HEK293T (cell line): ENCODE data around the gene ZFP42.

Experiments
- CTCF ChIA-PET: fragments of 350-600 bp; formaldehyde crosslinking; extraction: SDS; loops from one replicate; lab custom pipeline; 2021; ENCODE audit warnings: antibody characterized with exemption, inconsistent platforms; lab: Yijun Ruan, JAX
- POLR2A ChIA-PET: fragments of 350-600 bp; formaldehyde crosslinking; extraction: SDS; loops from one replicate; lab custom pipeline; 2020; ENCODE audit warnings: antibody characterized with exemption, inconsistent platforms; lab: Yijun Ruan, JAX
- DNase-seq: peaks from one replicate; pipeline ENCODE4 v3.0.0; 2012; ENCODE audit warnings: mixed read lengths; ENCODE audit errors: extremely low spot score
- ARNT ChIP-seq: fragments of 450-650 bp; IDR thresholded peaks from 2 replicates; pipeline ENCODE4 v1.6.1; 2017; ENCODE audit warnings: mild to moderate bottlenecking
- BHLHE40 ChIP-seq: fragments of 450-650 bp; IDR thresholded peaks from 2 replicates; pipeline ENCODE4 v1.6.1; 2016; ENCODE audit warnings: mild to moderate bottlenecking, moderate library complexity, borderline replicate concordance
- CTBP1 ChIP-seq: fragments of 450-650 bp; IDR thresholded peaks from 2 replicates; pipeline ENCODE4 v1.6.1; 2016; ENCODE audit warnings: borderline replicate concordance
- ELF4 ChIP-seq: fragments of 450-650 bp; IDR thresholded peaks from 2 replicates; pipeline ENCODE4 v1.6.1; 2017; ENCODE audit warnings: antibody characterized with exemption
- FOXA1 ChIP-seq: fragments of 450-650 bp; IDR thresholded peaks from 2 replicates; pipeline ENCODE4 v1.6.1; 2016; ENCODE audit warnings: mild to moderate bottlenecking
- FOXK2 ChIP-seq: fragments of 450-650 bp; IDR thresholded peaks from 2 replicates; pipeline ENCODE4 v1.6.1; 2016; ENCODE audit warnings: mild to moderate bottlenecking
- FOXM1 ChIP-seq: fragments of 450-650 bp; IDR thresholded peaks from 2 replicates; pipeline ENCODE4 v1.6.1; 2017; ENCODE audit warnings: mild to moderate bottlenecking, borderline replicate concordance
- HDGF ChIP-seq: fragments of 450-650 bp; IDR thresholded peaks from 2 replicates; pipeline ENCODE4 v1.6.1; 2017; ENCODE audit warnings: antibody characterized with exemption, borderline replicate concordance
- L3MBTL2 ChIP-seq: fragments of 450-650 bp; conservative IDR thresholded peaks from 2 replicates; pipeline ENCODE4 v1.6.1; 2016; ENCODE audit warnings: mild to moderate bottlenecking
- LEF1 ChIP-seq: fragments of 450-650 bp; IDR thresholded peaks from 2 replicates; pipeline ENCODE4 v1.6.1; 2017; ENCODE audit warnings: mild to moderate bottlenecking, borderline replicate concordance
- NFRKB ChIP-seq: fragments of 450-650 bp; IDR thresholded peaks from 2 replicates; pipeline ENCODE4 v1.6.1; 2016; ENCODE audit warnings: mild to moderate bottlenecking, moderate library complexity
- PKNOX1 ChIP-seq: fragments of 450-650 bp; IDR thresholded peaks from 2 replicates; pipeline ENCODE4 v1.6.1; 2016
- SP1 ChIP-seq: fragments of 450-650 bp; IDR thresholded peaks from 2 replicates; pipeline ENCODE4 v1.6.1; 2017
- SUZ12 ChIP-seq: fragments of 450-650 bp; IDR thresholded peaks from 2 replicates; pipeline ENCODE4 v1.6.1; 2016; ENCODE audit warnings: mild to moderate bottlenecking
- TARDBP ChIP-seq: fragments of 450-650 bp; IDR thresholded peaks from 2 replicates; pipeline ENCODE4 v1.6.1; 2016
- ZNF384 ChIP-seq: fragments of 450-650 bp; IDR thresholded peaks from 2 replicates; pipeline ENCODE4 v1.6.1; 2016

Gene ZFP42

GRCh38 chr4:188030401-188030800 is 34.8 kb downstream of the ZFP42 start:
- POLR2A ChIA-PET: no interaction called here
- no peak for TF ChIP-seq SUZ12
- TF ChIP-seq BHLHE40: no peak
- TF ChIP-seq HDGF: no peak
- TF ChIP-seq SP1: no peak
- no peak for DNase-seq
- CTCF ChIA-PET: no interaction called here

GRCh38 chr4:188031751-188032150 is 36.2 kb downstream of the ZFP42 start:
- DNase-seq: no peak
- TF ChIP-seq ARNT: no peak
- no peak for TF ChIP-seq CTBP1
- no peak for TF ChIP-seq TARDBP
- no peak for TF ChIP-seq PKNOX1
- TF ChIP-seq L3MBTL2: no peak
- TF ChIP-seq FOXK2: no peak
- TF ChIP-seq ZNF384: no peak
- TF ChIP-seq BHLHE40: no peak
- no peak for TF ChIP-seq NFRKB
- TF ChIP-seq SUZ12: no peak
- no peak for TF ChIP-seq LEF1
- TF ChIP-seq ELF4: no peak
- no peak for TF ChIP-seq HDGF
- ChIA-PET POLR2A (no interaction called here), CTCF (interaction anchor here (0.5 kb wide), 1 partner anchor 12 kb away, joined by 3 read pairs; no protein-coding TSS in a partner anchor)

- CTCF ChIA-PET: interaction anchor here (0.5 kb wide), 1 partner anchor 13 kb away, joined by 3 read pairs; no protein-coding TSS in a partner anchor
- no peak for DNase-seq
- TF ChIP-seq LEF1: no peak
- TF ChIP-seq TARDBP: no peak
- no peak for TF ChIP-seq NFRKB
- TF ChIP-seq ZNF384: no peak
- TF ChIP-seq ELF4: no peak
- TF ChIP-seq PKNOX1: no peak
- no peak for TF ChIP-seq FOXK2
- TF ChIP-seq L3MBTL2: no peak
- no peak for TF ChIP-seq SP1
- TF ChIP-seq BHLHE40: no peak
- no peak for TF ChIP-seq HDGF
- POLR2A ChIA-PET: no interaction called here
These were observed 36.6 kb downstream of the ZFP42 start for GRCh38 chr4:188032170-188032569.

GRCh38 chr4:188032583-188032982 is 37.0 kb downstream of the ZFP42 start:
- ChIA-PET CTCF (interaction anchor here (0.5 kb wide), 1 partner anchor 13 kb away, joined by 3 read pairs; no protein-coding TSS in a partner anchor), POLR2A (no interaction called here)
- no peak for DNase-seq
- TF ChIP-seq FOXA1 (no peak), CTBP1 (no peak), L3MBTL2 (no peak), SP1 (no peak), ELF4 (no peak), ZNF384 (no peak), PKNOX1 (no peak), NFRKB (no peak)

- POLR2A ChIA-PET: no interaction called here
These were observed 41.6 kb downstream of the ZFP42 start for GRCh38 chr4:188037003-188037713.

More at GRCh38 chr4:188037003-188037713, 41.6 kb downstream of the ZFP42 start:
- CTCF ChIA-PET: interaction anchor here (0.6 kb wide), 1 partner anchor 1101 kb away, joined by 4 read pairs; no protein-coding TSS in a partner anchor
- no peak for DNase-seq
- TF ChIP-seq FOXM1 (no peak), ELF4 (no peak), SUZ12 (no peak), PKNOX1 (no peak), HDGF (no peak), TARDBP (no peak), FOXK2 (no peak), FOXA1 (no peak), SP1 (no peak)
